Adipose tissue (tissue), 3 donors: ENCODE results near the gene KIF2C. TPM values are rescaled to one million over a fixed set of nuclear protein-coding genes. Genes with fewer than 3 reads are reported as not detected.
"Not testable (repeated sequence)": the region's sequence is repeated elsewhere in the genome, so short reads cannot be mapped to it uniquely, and the experiment has no call there.

Source experiments
- H3K27ac ChIP-seq: one replicate; pipeline ENCODE4 v1.5.1; 2013; ENCODE audit warnings: low read depth, low read length
- WGBS, 3 donors: extraction: QIAGEN DNeasy Blood & Tissue Kit; methylation state at CpG; one replicate each; pipeline ENCODE4 v1.1.7; 2013; 5-methylcytosine and 5-hydroxymethylcytosine counted together
- polyA plus RNA-seq, 3 donors: library from polyadenylated mRNA; stranded (reverse); fragments of 200-250 nt; gene quantifications; one replicate each; pipeline ENCODE4 v1.2.3, GENCODE V29; 2013
- donor health status: healthy with polysubstance abuse.
- donor health status: Bipolar disorder and iron deficiency.
- donor health status: healthy.

Gene KIF2C
- under 1 TPM; 0.18 to 0.45 (median 0.45) TPM for polyA plus RNA-seq

- 0% methylated on average over 57 of the region's 57 CpGs for WGBS, 3 donors
- no peak within 1 kb of the TSS for H3K27ac ChIP-seq
Observed at GRCh38 chr1:44739307-44740178, at the start of gene KIF2C. Gene KIF2C (plus strand): TSS chr1:44739837. CDS start chr1:44739933, 96 bp downstream.

- H3K27ac ChIP-seq: no peak overlapping the region
- whole genome bisulfite sequencing, 3 donors: 85 to 87% (median 85%) methylated on average over 2 of the region's 2 CpGs
Observed at GRCh38 chr1:44693159-44693558, 46.5 kb upstream of the KIF2C start.

- 93 to 95% (median 95%) methylated on average over 3 of the region's 3 CpGs for WGBS, 3 donors
- no peak overlapping the region for H3K27ac ChIP-seq
Observed at GRCh38 chr1:44693900-44694299, 45.7 kb upstream of the KIF2C start.

GRCh38 chr1:44694863-44695478, 44.7 kb upstream of the KIF2C start:
- no peak overlapping the region for H3K27ac ChIP-seq
- WGBS, 3 donors: 92 to 96% (median 94%) methylated on average over 7 of the region's 7 CpGs

- H3K27ac ChIP-seq: no peak overlapping the region
- 88 to 94% (median 93%) methylated on average over 4 of the region's 4 CpGs for WGBS, 3 donors
Observed at GRCh38 chr1:44695671-44696070, 44.0 kb upstream of the KIF2C start.

- WGBS, 3 donors: 83 to 95% (median 94%) methylated on average over 3 of the region's 3 CpGs
- H3K27ac ChIP-seq: no peak overlapping the region
Observed at GRCh38 chr1:44696101-44696500, 43.5 kb upstream of the KIF2C start.

GRCh38 chr1:44696789-44697345, 42.8 kb upstream of the KIF2C start:
- WGBS, 3 donors: 62 to 67% (median 67%) methylated on average over 7 of the region's 7 CpGs
- no peak overlapping the region for H3K27ac ChIP-seq

- 66 to 86% (median 75%) methylated on average over 3 of the region's 3 CpGs for WGBS, 3 donors
- no peak overlapping the region for H3K27ac ChIP-seq
Observed at GRCh38 chr1:44698138-44698537, 41.5 kb upstream of the KIF2C start.

GRCh38 chr1:44699375-44699774, 40.3 kb upstream of the KIF2C start:
- 91 to 97% (median 93%) methylated on average over 9 of the region's 9 CpGs for WGBS, 3 donors
- H3K27ac ChIP-seq: not testable (repeated sequence)

- WGBS, 3 donors: 78 to 89% (median 87%) methylated on average over 1 of the region's 1 CpG
- H3K27ac ChIP-seq: no peak overlapping the region
Observed at GRCh38 chr1:44700573-44700972, 39.1 kb upstream of the KIF2C start.

- 74 to 81% (median 75%) methylated on average over 7 of the region's 7 CpGs for WGBS, 3 donors
- no peak overlapping the region for H3K27ac ChIP-seq
Observed at GRCh38 chr1:44701141-44701573, 38.5 kb upstream of the KIF2C start.

- WGBS, 3 donors: 69 to 78% (median 72%) methylated on average over 6 of the region's 6 CpGs
- H3K27ac ChIP-seq: no peak overlapping the region
Observed at GRCh38 chr1:44705470-44705869, 34.2 kb upstream of the KIF2C start.

GRCh38 chr1:44705938-44706337, 33.7 kb upstream of the KIF2C start:
- H3K27ac ChIP-seq: no peak overlapping the region
- WGBS, 3 donors: 79 to 92% (median 87%) methylated on average over 2 of the region's 2 CpGs

GRCh38 chr1:44707112-44707881, 32.3 kb upstream of the KIF2C start:
- H3K27ac ChIP-seq: no peak overlapping the region
- WGBS, 3 donors: 85 to 91% (median 91%) methylated on average over 6 of the region's 6 CpGs

- WGBS, 3 donors: 34 to 36% (median 36%) methylated on average over 15 of the region's 15 CpGs
- H3K27ac ChIP-seq: no peak overlapping the region
Observed at GRCh38 chr1:44707959-44708831, 31.4 kb upstream of the KIF2C start.

- 44 to 65% (median 48%) methylated on average over 6 of the region's 6 CpGs for WGBS, 3 donors
- H3K27ac ChIP-seq: no peak overlapping the region
Observed at GRCh38 chr1:44713321-44713781, 26.3 kb upstream of the KIF2C start.

GRCh38 chr1:44714532-44714931, 25.1 kb upstream of the KIF2C start:
- H3K27ac ChIP-seq: no peak overlapping the region

More at GRCh38 chr1:44714532-44714931, 25.1 kb upstream of the KIF2C start:
- 85 to 89% (median 87%) methylated on average over 7 of the region's 7 CpGs for WGBS, 3 donors
